GM18507 (cell line): ENCODE data around the gene RET.
A peak's percentile ranks its signal among the peaks of the same experiment; 100 is the strongest.

Experiments
- DNase-seq: peaks from one replicate; pipeline ENCODE4 v3.0.0; 2011; ENCODE audit warnings: low read depth; ENCODE audit not compliant: insufficient read length; ENCODE audit errors: extremely low spot score
- FAIRE-seq: peaks from 2 replicates; lab custom pipeline; 2011; peaks lifted over from hg19 to GRCh38; lab: Jason Lieb, UNC

RET gene

GRCh38 chr10:43115881-43116595, 39.2 kb downstream of the RET start:
- no peak for DNase-seq
- FAIRE-seq = no peak

- DNase-seq (no peak), FAIRE-seq (no peak)
Observed at GRCh38 chr10:43116596-43116995, 39.7 kb downstream of the RET start.

GRCh38 chr10:43117031-43117776, 40.3 kb downstream of the RET start:
- FAIRE-seq = no peak
- no peak for DNase-seq

- FAIRE-seq (no peak), DNase-seq (no peak)
Observed at GRCh38 chr10:43117777-43118583, 41.1 kb downstream of the RET start.

GRCh38 chr10:43118631-43119415, 42.0 kb downstream of the RET start:
- FAIRE-seq (no peak), DNase-seq (no peak)

- DNase-seq (no peak), FAIRE-seq (no peak)
Observed at GRCh38 chr10:43119416-43120115, 42.7 kb downstream of the RET start.

GRCh38 chr10:43120116-43120928, 43.5 kb downstream of the RET start:
- no peak for FAIRE-seq
- no peak for DNase-seq

- peak; percentile 75 for FAIRE-seq
- DNase-seq = no peak
Observed at GRCh38 chr10:43120929-43121314, 44.1 kb downstream of the RET start.

GRCh38 chr10:43121444-43121843, 44.6 kb downstream of the RET start:
- FAIRE-seq (no peak), DNase-seq (no peak)

- no peak for FAIRE-seq
- no peak for DNase-seq
Observed at GRCh38 chr10:43122096-43122495, 45.2 kb downstream of the RET start.

- no peak for DNase-seq
- FAIRE-seq = no peak
Observed at GRCh38 chr10:43122826-43123225, 46.0 kb downstream of the RET start.

GRCh38 chr10:43123361-43124093, 46.7 kb downstream of the RET start:
- DNase-seq (no peak), FAIRE-seq (no peak)

- DNase-seq (no peak), FAIRE-seq (no peak)
Observed at GRCh38 chr10:43124094-43124521, 47.2 kb downstream of the RET start.

GRCh38 chr10:43124574-43125273, 47.9 kb downstream of the RET start:
- DNase-seq (no peak), FAIRE-seq (no peak)

GRCh38 chr10:43125274-43125845, 48.5 kb downstream of the RET start:
- FAIRE-seq = no peak

GRCh38 chr10:43125881-43126731, 49.2 kb downstream of the RET start:
- DNase-seq = no peak
- FAIRE-seq = no peak

More at GRCh38 chr10:43125274-43125845, 48.5 kb downstream of the RET start:
- DNase-seq = no peak
